ENCODE results near the gene MT1H.

GRCh38 chr16:56633535-56633934 lies 36.1 kb upstream of the MT1H start:
- TF ChIP-seq EZH2 (IDR thresholded peaks at IDR 0.05; ENCODE audit: borderline replicate concordance, low read length) (no peak), CTCF (IDR thresholded peaks at IDR 0.05; ENCODE audit: low read length) (no peak)
